OCI-LY7 (cell line): ENCODE data around the gene FAM98A.

Experiments used
- CTCF ChIP-seq: fragments of 200-600 bp; sonication (generic); conservative IDR thresholded peaks from 2 replicates; pipeline ENCODE4 v1.5.1; 2014; ENCODE audit warnings: mild to moderate bottlenecking, antibody characterized with exemption, low read length, moderate library complexity, mixed read lengths
- EZH2phosphoT487 ChIP-seq: fragments of 200-600 bp; sonication (generic); IDR thresholded peaks from 2 replicates; pipeline ENCODE4 v1.6.1; 2018; ENCODE audit warnings: low read depth, borderline replicate concordance, mild to moderate bottlenecking, mixed run types, antibody characterized with exemption, low read length, moderate library complexity, mixed read lengths

- TF ChIP-seq CTCF (no peak), EZH2phosphoT487 (no peak)
Observed at GRCh38 chr2:33550206-33550605, 48.9 kb downstream of the FAM98A start.
